GM19455 (cell line): Measurements from ENCODE around the gene LCE2B.

ENCODE experiments used
- ATAC-seq: cut with Tn5 transposase; IDR thresholded peaks from one replicate; pipeline ENCODE4 v1.9.1; 2021; ENCODE audit not compliant: unreplicated experiment

The LCE2B gene

GRCh38 chr1:152728986-152729385 is 43.1 kb downstream of the LCE2B start:
- ATAC-seq = no peak

GRCh38 chr1:152735648-152736047 is 49.7 kb downstream of the LCE2B start:
- ATAC-seq = no peak
